NCI-H2171 (cell line): Measurements from ENCODE around the gene CHST5.
"Not testable (repeated sequence)": the region's sequence is repeated elsewhere in the genome, so short reads cannot be mapped to it uniquely, and the experiment has no call there.

Experiments
- DNase-seq: peaks from one replicate; lab custom pipeline; 2025; lab: John Stamatoyannopoulos, UW

Gene CHST5

GRCh38 chr16:75506107-75506506 is 29.8 kb downstream of the CHST5 start:
- DNase-seq, result no peak

GRCh38 chr16:75503801-75504200 is 32.1 kb downstream of the CHST5 start:
- no peak for DNase-seq

GRCh38 chr16:75502916-75503605 is 32.8 kb downstream of the CHST5 start:
- no peak for DNase-seq

GRCh38 chr16:75501820-75502219 is 34.1 kb downstream of the CHST5 start:
- DNase-seq, result not testable (repeated sequence)

- no peak for DNase-seq
Measured at GRCh38 chr16:75501359-75501758, 34.5 kb downstream of the CHST5 start.

- peak; percentile 35 for DNase-seq
Measured at GRCh38 chr16:75498605-75499322, 37.1 kb downstream of the CHST5 start.

- peak; percentile 47 for DNase-seq
Measured at GRCh38 chr16:75497558-75497957, 38.4 kb downstream of the CHST5 start.

- no peak for DNase-seq
Measured at GRCh38 chr16:75495076-75495674, 40.7 kb downstream of the CHST5 start, which contains the start of gene CHST6. Gene CHST6 (minus strand): TSS chr16:75495441. CDS start chr16:75479828, 15,613 bp downstream.

GRCh38 chr16:75494661-75495075 is 41.2 kb downstream of the CHST5 start:
- no peak for DNase-seq

- no peak for DNase-seq
Measured at GRCh38 chr16:75494184-75494583, 41.7 kb downstream of the CHST5 start.

- DNase-seq, result peak; percentile 86
Measured at GRCh38 chr16:75491876-75492275, 44.0 kb downstream of the CHST5 start.

- no peak for DNase-seq
Measured at GRCh38 chr16:75488322-75488721, 47.6 kb downstream of the CHST5 start.

GRCh38 chr16:75486676-75487313 is 49.1 kb downstream of the CHST5 start:
- DNase-seq, result no peak

GRCh38 chr16:75486014-75486675 is 49.8 kb downstream of the CHST5 start:
- peak; percentile 47 for DNase-seq

- DNase-seq, result no peak
Measured at GRCh38 chr16:75485230-75486013, 50.5 kb downstream of the CHST5 start.

GRCh38 chr16:75483222-75483621 is 52.7 kb downstream of the CHST5 start:
- no peak for DNase-seq

GRCh38 chr16:75482434-75483205 is 53.3 kb downstream of the CHST5 start:
- no peak for DNase-seq

GRCh38 chr16:75481475-75481874 is 54.4 kb downstream of the CHST5 start:
- no peak for DNase-seq

GRCh38 chr16:75479421-75479990 is 56.4 kb downstream of the CHST5 start:
- no peak for DNase-seq
